Kidney epithelial cell (primary cell): ENCODE results near the gene SDCBP2. TPM values are rescaled to one million over a fixed set of nuclear protein-coding genes. Genes with fewer than 3 reads are reported as not detected.

Experiments
- DNase-seq: peaks from one replicate; pipeline ENCODE4 v3.0.0-alpha.2; 2010; ENCODE audit warnings: low read depth
- H3K27me3 ChIP-seq: 2 replicates; pipeline ENCODE4 v1.6.0; 2011; ENCODE audit warnings: low read length; ENCODE audit not compliant: control insufficient read depth, insufficient read depth
- H3K36me3 ChIP-seq: 2 replicates; pipeline ENCODE4 v1.5.1; 2011; ENCODE audit warnings: low read length; ENCODE audit not compliant: control insufficient read depth, insufficient read depth
- H3K4me3 ChIP-seq: 2 replicates; pipeline ENCODE4 v1.5.1; 2011; ENCODE audit warnings: low read depth, mild to moderate bottlenecking, control low read depth, low read length
- CTCF ChIP-seq: IDR thresholded peaks from 2 replicates; pipeline ENCODE4 v1.5.1; 2011; ENCODE audit warnings: mild to moderate bottlenecking, moderate library complexity, low read length, control low read depth, inconsistent platforms; ENCODE audit not compliant: insufficient read depth, poor library complexity, severe bottlenecking
- total RNA-seq: library from RNA; depleted of rRNA; stranded (reverse); fragments of >200 nt; gene quantifications from 2 replicates; pipeline ENCODE4 v1.2.3, GENCODE V29; 2015

SDCBP2 gene
- total RNA-seq, 1 donor from 2014 or later = 6.1 TPM

- DNase-seq = no peak
- H3K36me3 ChIP-seq = no peaks in the 10 kb centered on the region
- H3K27me3 ChIP-seq = no peaks in the 10 kb centered on the region
- H3K4me3 ChIP-seq = no peak overlapping the region
- TF ChIP-seq CTCF = no peak
Measured at GRCh38 chr20:1267809-1268374, 61.0 kb downstream of the SDCBP2 start.

- TF ChIP-seq CTCF = no peak
- no peak for DNase-seq
- Histone ChIP-seq H3K27me3 (no peaks in the 10 kb centered on the region), H3K4me3 (peak overlapping the region; percentile 84), H3K36me3 (no peaks in the 10 kb centered on the region)
Measured at GRCh38 chr20:1267161-1267560, 61.8 kb downstream of the SDCBP2 start.

- Histone ChIP-seq H3K36me3 (no peaks in the 10 kb centered on the region), H3K27me3 (no peaks in the 10 kb centered on the region), H3K4me3 (peak within 1 kb of the TSS; percentile 84)
- no peak for TF ChIP-seq CTCF
- DNase-seq = peak; percentile 56
Measured at GRCh38 chr20:1266167-1266973, 62.6 kb downstream of the SDCBP2 start, which contains the start of gene SNPH. TSS of gene SNPH (plus strand) at chr20:1266294. CDS start at chr20:1296240, 29,946 bp downstream.

- DNase-seq = no peak
- peak overlapping the region; percentile 84 for H3K4me3 ChIP-seq
Measured at GRCh38 chr20:1265916-1266166, 63.1 kb downstream of the SDCBP2 start.

GRCh38 chr20:1265226-1265915, 63.6 kb downstream of the SDCBP2 start:
- no peaks in the 10 kb centered on the region for H3K36me3 ChIP-seq
- H3K4me3 ChIP-seq = peak overlapping the region; percentile 84
- no peak for TF ChIP-seq CTCF
- no peaks in the 10 kb centered on the region for H3K27me3 ChIP-seq
- no peak for DNase-seq

More at GRCh38 chr20:1265916-1266166, 63.1 kb downstream of the SDCBP2 start:
- Histone ChIP-seq H3K36me3 (no peaks in the 10 kb centered on the region), H3K27me3 (no peaks in the 10 kb centered on the region)
- TF ChIP-seq CTCF = no peak

- DNase-seq = no peak
- Histone ChIP-seq H3K27me3 (no peaks in the 10 kb centered on the region), H3K4me3 (no peak overlapping the region), H3K36me3 (no peaks in the 10 kb centered on the region)
- no peak for TF ChIP-seq CTCF
Measured at GRCh38 chr20:1264727-1265126, 64.2 kb downstream of the SDCBP2 start.
